ENCODE measurements around the gene MRC1.

MRC1 gene

DNA sequence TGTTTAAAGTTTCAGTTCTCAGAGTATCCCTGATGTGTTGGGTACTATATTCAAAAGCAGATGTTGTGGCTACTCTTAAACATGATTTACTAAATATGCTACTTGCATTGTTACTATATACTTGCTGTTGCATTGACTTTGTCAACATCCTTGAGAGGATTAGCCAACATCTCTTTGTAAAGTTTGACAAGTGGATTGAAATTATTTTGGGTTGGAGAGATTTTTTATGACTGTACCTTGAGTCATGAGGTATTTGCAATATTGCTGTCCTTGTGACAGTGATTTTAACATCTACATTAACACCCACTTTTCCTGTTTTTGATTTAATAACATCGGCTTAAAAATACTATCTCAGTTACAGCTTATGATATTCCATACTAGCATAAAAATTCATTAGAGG lies 31.9 kb downstream of the MRC1 start:
- TF ChIP-seq POLR2AphosphoS5 (IDR thresholded peaks at IDR 0.05; ENCODE audit: low read depth, low read length) (no peak), FOXP2 (optimal IDR thresholded peaks at IDR 0.05; ENCODE audit: borderline replicate concordance, extremely low read depth, extremely low read length, insufficient read depth) (no peak), SIN3A (IDR thresholded peaks at IDR 0.05; ENCODE audit: borderline replicate concordance, insufficient read depth, low read length) (no peak), REST (IDR thresholded peaks at IDR 0.05; ENCODE audit: insufficient read depth in 1 of 2, low read depth in 2 of 2, low read length in 2 of 2) (no peak), TAF1 (IDR thresholded peaks at IDR 0.05; ENCODE audit: borderline replicate concordance, insufficient read depth, low read length) (no peak)

GRCh38 chr10:17842641-17843040 lies 33.5 kb downstream of the MRC1 start:
- TF ChIP-seq TAF1 (IDR thresholded peaks at IDR 0.05; ENCODE audit: borderline replicate concordance, insufficient read depth, low read length) (no peak), REST (IDR thresholded peaks at IDR 0.05; ENCODE audit: insufficient read depth in 1 of 2, low read depth in 2 of 2, low read length in 2 of 2) (no peak), POLR2AphosphoS5 (IDR thresholded peaks at IDR 0.05; ENCODE audit: low read depth, low read length) (no peak), SIN3A (IDR thresholded peaks at IDR 0.05; ENCODE audit: borderline replicate concordance, insufficient read depth, low read length) (no peak), FOXP2 (optimal IDR thresholded peaks at IDR 0.05; ENCODE audit: borderline replicate concordance, extremely low read depth, extremely low read length, insufficient read depth) (no peak)

- no peak for TF ChIP-seq TAF1 (IDR thresholded peaks at IDR 0.05; ENCODE audit: borderline replicate concordance, insufficient read depth, low read length)
- TF ChIP-seq FOXP2 (optimal IDR thresholded peaks at IDR 0.05; ENCODE audit: borderline replicate concordance, extremely low read depth, extremely low read length, insufficient read depth): no peak
- TF ChIP-seq POLR2AphosphoS5 (IDR thresholded peaks at IDR 0.05; ENCODE audit: low read depth, low read length): no peak
- TF ChIP-seq REST (IDR thresholded peaks at IDR 0.05; ENCODE audit: insufficient read depth in 1 of 2, low read depth in 2 of 2, low read length in 2 of 2): no peak
- TF ChIP-seq SIN3A (IDR thresholded peaks at IDR 0.05; ENCODE audit: borderline replicate concordance, insufficient read depth, low read length): no peak
Measured at GRCh38 chr10:17847585-17848296, 38.6 kb downstream of the MRC1 start.

DNA sequence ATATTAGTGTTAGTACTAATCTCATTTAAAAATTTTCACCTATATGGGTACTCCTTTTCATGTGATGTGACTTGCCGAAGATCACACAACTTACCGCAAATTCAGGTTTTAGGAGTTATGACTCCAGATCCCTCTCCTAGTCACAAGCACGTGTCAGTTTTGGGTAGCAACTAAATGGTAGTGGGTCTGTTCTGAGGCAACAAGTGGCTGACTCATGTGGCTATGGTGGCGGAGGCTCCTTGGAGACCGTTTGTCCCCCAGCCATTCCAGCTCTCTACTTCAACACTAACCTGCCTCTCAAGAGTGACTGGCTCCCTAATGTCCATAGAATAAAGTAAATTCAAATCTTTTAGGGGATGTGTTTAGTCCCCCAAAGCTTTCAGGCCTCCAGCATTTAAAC lies 39.5 kb downstream of the MRC1 start:
- TF ChIP-seq POLR2AphosphoS5 (IDR thresholded peaks at IDR 0.05; ENCODE audit: low read depth, low read length) (no peak), SIN3A (IDR thresholded peaks at IDR 0.05; ENCODE audit: borderline replicate concordance, insufficient read depth, low read length) (no peak), TAF1 (IDR thresholded peaks at IDR 0.05; ENCODE audit: borderline replicate concordance, insufficient read depth, low read length) (no peak), REST (IDR thresholded peaks at IDR 0.05; ENCODE audit: insufficient read depth in 1 of 2, low read depth in 2 of 2, low read length in 2 of 2) (no peak), FOXP2 (optimal IDR thresholded peaks at IDR 0.05; ENCODE audit: borderline replicate concordance, extremely low read depth, extremely low read length, insufficient read depth) (no peak)
